ENCODE measurements around the gene EFL1. TPM values are rescaled to one million over a fixed set of nuclear protein-coding genes. Genes with fewer than 3 reads are reported as not detected.
A peak's percentile ranks its signal among the peaks of the same experiment; 100 is the strongest.
"Not testable (repeated sequence)": the region's sequence is repeated elsewhere in the genome, so short reads cannot be mapped to it uniquely, and the experiment has no call there.

The EFL1 gene
- polyA plus RNA-seq, 1 donor from 2014 or later = 17.4 TPM

- Mint-ChIP-seq H3K4me3 (no peak overlapping the region), H3K27ac (no peak overlapping the region), H3K36me3 (no peaks in the 10 kb centered on the region), H3K4me1 (peaks cover 0 to 1% (median 0%) of the 10 kb centered on the region in 3 donors), H3K27me3 (no peaks in the 10 kb centered on the region), H3K9me3 (no peaks in the 10 kb centered on the region)
These were observed 35.0 kb upstream of the EFL1 start for GRCh38 chr15:82297546-82297945.

GRCh38 chr15:82294061-82294690 lies 31.6 kb upstream of the EFL1 start:
- Mint-ChIP-seq H3K27me3 (no peaks in the 10 kb centered on the region), H3K4me1 (peaks cover 0 to 1% (median 0%) of the 10 kb centered on the region in 3 donors), H3K36me3 (no peaks in the 10 kb centered on the region), H3K9me3 (peaks cover 5 to 9% (median 5%) of the 10 kb centered on the region in 3 donors), H3K4me3 (no peak overlapping the region), H3K27ac (peak overlapping the region in 1 of 3 donors; percentile 39)

- Mint-ChIP-seq H3K36me3 (no peaks in the 10 kb centered on the region), H3K9me3 (peaks cover 9 to 14% (median 10%) of the 10 kb centered on the region in 3 donors), H3K4me3 (no peak overlapping the region), H3K27me3 (no peaks in the 10 kb centered on the region), H3K4me1 (peaks cover 3 to 4% (median 4%) of the 10 kb centered on the region in 3 donors), H3K27ac (no peak overlapping the region)
These were observed 29.7 kb upstream of the EFL1 start for GRCh38 chr15:82292271-82292670.

GRCh38 chr15:82288202-82288601 lies 25.7 kb upstream of the EFL1 start:
- Mint-ChIP-seq H3K4me1 (peaks cover 11 to 16% (median 14%) of the 10 kb centered on the region in 3 donors), H3K9me3 (peaks cover 9 to 14% (median 10%) of the 10 kb centered on the region in 3 donors)
- H3K4me3 Mint-ChIP-seq, H3K27ac Mint-ChIP-seq, H3K27me3 Mint-ChIP-seq, H3K36me3 Mint-ChIP-seq: not testable (repeated sequence)

- not testable (repeated sequence) for H3K36me3 Mint-ChIP-seq, H3K27me3 Mint-ChIP-seq
- Mint-ChIP-seq H3K4me3 (peak overlapping the region in 3 of 4 donors; percentile 12 to 88 (median 49)), H3K4me1 (peaks cover 11 to 16% (median 14%) of the 10 kb centered on the region in 3 donors), H3K9me3 (peaks cover 9 to 14% (median 10%) of the 10 kb centered on the region in 3 donors), H3K27ac (peak overlapping the region in 2 of 3 donors; percentile 50 to 64)
These were observed 23.9 kb upstream of the EFL1 start for GRCh38 chr15:82286475-82286874.

GRCh38 chr15:82284381-82284780 lies 21.8 kb upstream of the EFL1 start:
- not testable (repeated sequence) for H3K27me3 Mint-ChIP-seq, H3K36me3 Mint-ChIP-seq, H3K9me3 Mint-ChIP-seq, H3K27ac Mint-ChIP-seq, H3K4me3 Mint-ChIP-seq
- peaks cover 11 to 16% (median 14%) of the 10 kb centered on the region in 3 donors for H3K4me1 Mint-ChIP-seq

- H3K36me3 Mint-ChIP-seq = not testable (repeated sequence)
These were observed 19.9 kb upstream of the EFL1 start for GRCh38 chr15:82282386-82282785.

GRCh38 chr15:82281276-82281675 lies 18.7 kb upstream of the EFL1 start:
- not testable (repeated sequence) for H3K4me3 Mint-ChIP-seq, H3K9me3 Mint-ChIP-seq, H3K4me1 Mint-ChIP-seq, H3K27ac Mint-ChIP-seq, H3K27me3 Mint-ChIP-seq, H3K36me3 Mint-ChIP-seq

More at GRCh38 chr15:82282386-82282785, 19.9 kb upstream of the EFL1 start:
- not testable (repeated sequence) for H3K27ac Mint-ChIP-seq, H3K9me3 Mint-ChIP-seq, H3K4me3 Mint-ChIP-seq, H3K27me3 Mint-ChIP-seq
- H3K4me1 Mint-ChIP-seq = peaks cover 7 to 13% (median 12%) of the 10 kb centered on the region in 3 donors

GRCh38 chr15:82275410-82275809 lies 12.9 kb upstream of the EFL1 start:
- Mint-ChIP-seq H3K4me1 (no peaks in the 10 kb centered on the region), H3K36me3 (peaks cover 2% of the 10 kb centered on the region), H3K27me3 (peaks cover 8% of the 10 kb centered on the region), H3K4me3 (no peak overlapping the region), H3K27ac (no peak overlapping the region), H3K9me3 (peaks cover 0 to 8% (median 3%) of the 10 kb centered on the region in 3 donors)

- no peak overlapping the region for H3K4me3 Mint-ChIP-seq
- no peak overlapping the region for H3K27ac Mint-ChIP-seq
These were observed 9.6 kb upstream of the EFL1 start for GRCh38 chr15:82272154-82272553.

GRCh38 chr15:82268454-82268853 lies 5.9 kb upstream of the EFL1 start:
- H3K9me3 Mint-ChIP-seq, H3K27me3 Mint-ChIP-seq, H3K27ac Mint-ChIP-seq, H3K4me3 Mint-ChIP-seq, H3K36me3 Mint-ChIP-seq: not testable (repeated sequence)
- H3K4me1 Mint-ChIP-seq = peaks cover 9 to 23% (median 12%) of the 10 kb centered on the region in 3 donors

More at GRCh38 chr15:82272154-82272553, 9.6 kb upstream of the EFL1 start:
- Mint-ChIP-seq H3K9me3 (peaks cover 0 to 8% (median 3%) of the 10 kb centered on the region in 3 donors), H3K4me1 (peaks cover 0 to 6% (median 3%) of the 10 kb centered on the region in 3 donors), H3K36me3 (peaks cover 2% of the 10 kb centered on the region), H3K27me3 (peaks cover 6% of the 10 kb centered on the region)

- Mint-ChIP-seq H3K27ac (peak overlapping the region in 1 of 3 donors; percentile 89), H3K4me1 (peaks cover 19 to 29% (median 20%) of the 10 kb centered on the region in 3 donors), H3K4me3 (peak overlapping the region in 1 of 4 donors; percentile 85)
- not testable (repeated sequence) for H3K27me3 Mint-ChIP-seq, H3K9me3 Mint-ChIP-seq, H3K36me3 Mint-ChIP-seq
These were observed 4.6 kb upstream of the EFL1 start for GRCh38 chr15:82267137-82267536.

GRCh38 chr15:82263350-82263749 lies 816 bp upstream of the EFL1 start:
- Mint-ChIP-seq H3K36me3 (no peaks in the 10 kb centered on the region), H3K27ac (peak overlapping the region in 2 of 3 donors; percentile 33 to 91), H3K9me3 (no peaks in the 10 kb centered on the region), H3K27me3 (no peaks in the 10 kb centered on the region), H3K4me1 (peaks cover 27 to 44% (median 43%) of the 10 kb centered on the region in 3 donors), H3K4me3 (peak overlapping the region; percentile 91 to 98 (median 96))

GRCh38 chr15:82261566-82262421 lies 740 bp downstream of the EFL1 start:
- Mint-ChIP-seq H3K4me1 (peaks cover 21 to 44% (median 35%) of the 10 kb centered on the region in 3 donors), H3K4me3 (peak overlapping the region; percentile 91 to 98 (median 96)), H3K27ac (peak overlapping the region in 2 of 3 donors; percentile 81 to 91)
- not testable (repeated sequence) for H3K27me3 Mint-ChIP-seq, H3K9me3 Mint-ChIP-seq, H3K36me3 Mint-ChIP-seq

GRCh38 chr15:82248261-82248660 lies 14.3 kb downstream of the EFL1 start:
- peaks cover 6 to 18% (median 8%) of the 10 kb centered on the region in 3 donors for H3K4me1 Mint-ChIP-seq
- not testable (repeated sequence) for H3K36me3 Mint-ChIP-seq, H3K27ac Mint-ChIP-seq, H3K4me3 Mint-ChIP-seq, H3K27me3 Mint-ChIP-seq, H3K9me3 Mint-ChIP-seq

Measured in IgD-negative memory B cell (primary cell).